GM21423 (cell line): ENCODE results near the gene DCXR.

Experiments used
- ATAC-seq: cut with Tn5 transposase; IDR thresholded peaks from one replicate; pipeline ENCODE4 v1.9.1; 2021; ENCODE audit warnings: mild to moderate bottlenecking, moderate library complexity; ENCODE audit not compliant: unreplicated experiment

The DCXR gene

GRCh38 chr17:82037092-82037888 lies at the start of gene DCXR:
DCXR (minus strand) TSS chr17:82037697; CDS start chr17:82037682, 15 bp downstream.
- ATAC-seq = peak; percentile 84

GRCh38 chr17:82085931-82086764 lies 48.7 kb upstream of the DCXR start:
- no peak for ATAC-seq

- ATAC-seq = no peak
These were observed 47.7 kb upstream of the DCXR start for GRCh38 chr17:82085031-82085861.

GRCh38 chr17:82084373-82085030 lies 47.0 kb upstream of the DCXR start:
- no peak for ATAC-seq

GRCh38 chr17:82083533-82084359 lies 46.2 kb upstream of the DCXR start:
- no peak for ATAC-seq

- ATAC-seq = no peak
These were observed 45.5 kb upstream of the DCXR start for GRCh38 chr17:82083009-82083408.

- ATAC-seq = no peak
These were observed 45.0 kb upstream of the DCXR start for GRCh38 chr17:82082456-82082855.

- no peak for ATAC-seq
These were observed 44.5 kb upstream of the DCXR start for GRCh38 chr17:82081966-82082365.

- no peak for ATAC-seq
These were observed 44.0 kb upstream of the DCXR start for GRCh38 chr17:82081546-82081945.

GRCh38 chr17:82080789-82081464 lies 43.4 kb upstream of the DCXR start:
- ATAC-seq = no peak

GRCh38 chr17:82080048-82080788 lies 42.7 kb upstream of the DCXR start:
- no peak for ATAC-seq

- ATAC-seq = no peak
These were observed 41.6 kb upstream of the DCXR start for GRCh38 chr17:82079001-82079677.

- no peak for ATAC-seq
These were observed 40.9 kb upstream of the DCXR start for GRCh38 chr17:82078433-82078832.

- no peak for ATAC-seq
These were observed 40.3 kb upstream of the DCXR start for GRCh38 chr17:82077617-82078358.

- no peak for ATAC-seq
These were observed 39.5 kb upstream of the DCXR start for GRCh38 chr17:82076785-82077591.

- ATAC-seq = no peak
These were observed 38.7 kb upstream of the DCXR start for GRCh38 chr17:82076018-82076784.
